ENCODE data around the gene WARS2.

DNA sequence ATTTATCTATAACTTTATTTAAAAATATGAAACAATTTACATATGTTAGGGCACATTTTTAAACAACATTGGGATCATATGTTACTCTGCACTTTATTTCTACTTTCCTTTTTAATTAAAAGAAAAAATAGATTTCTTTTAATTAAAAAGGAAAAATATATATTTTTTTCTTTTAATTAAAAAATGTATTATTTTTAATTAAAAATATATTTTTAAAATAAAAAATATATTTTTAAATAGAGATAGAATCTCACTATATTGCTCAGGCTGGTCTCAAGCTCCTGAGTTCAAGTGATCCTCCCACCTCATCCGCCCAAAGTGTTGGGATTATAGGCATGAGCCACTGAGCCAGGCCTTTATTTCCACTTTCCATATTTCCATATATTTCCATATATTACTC is 36.7 kb downstream of the WARS2 start:
- TF ChIP-seq CTCF (IDR thresholded peaks at IDR 0.05) (no peak), POLR2A (IDR thresholded peaks at IDR 0.05) (no peak), EP300 (IDR thresholded peaks at IDR 0.05) (no peak)

Data from sigmoid colon (tissue), 4 donors.